Upper lobe of left lung (tissue), 4 donors: ENCODE results near the gene DCP1B.

ENCODE experiments used
- POLR2A ChIP-seq, 4 donors: fragments of 450-650 bp; IDR thresholded peaks; one replicate each; pipeline ENCODE4 v1.5.1; 2016 to 2017; ENCODE audit warnings: antibody characterized with exemption in 4 of 4, mild to moderate bottlenecking in 2 of 4
- POLR2AphosphoS5 ChIP-seq, 2 donors: sonication (generic); formaldehyde crosslinking; IDR thresholded peaks; one replicate each; pipeline ENCODE4 v1.5.1; 2017; ENCODE audit warnings: antibody characterized with exemption in 2 of 2
- TF ChIP-seq, protein P1 (sequence below), 6 experiments: fragments of 450-650 bp in 4 of 6; fragments of 200-600 bp in 2 of 6; sonication (generic) in 2 of 6; IDR thresholded peaks; one replicate each; pipeline ENCODE4 v1.5.1; 2016 to 2019; ENCODE audit warnings: antibody characterized with exemption in 6 of 6

DNA sequence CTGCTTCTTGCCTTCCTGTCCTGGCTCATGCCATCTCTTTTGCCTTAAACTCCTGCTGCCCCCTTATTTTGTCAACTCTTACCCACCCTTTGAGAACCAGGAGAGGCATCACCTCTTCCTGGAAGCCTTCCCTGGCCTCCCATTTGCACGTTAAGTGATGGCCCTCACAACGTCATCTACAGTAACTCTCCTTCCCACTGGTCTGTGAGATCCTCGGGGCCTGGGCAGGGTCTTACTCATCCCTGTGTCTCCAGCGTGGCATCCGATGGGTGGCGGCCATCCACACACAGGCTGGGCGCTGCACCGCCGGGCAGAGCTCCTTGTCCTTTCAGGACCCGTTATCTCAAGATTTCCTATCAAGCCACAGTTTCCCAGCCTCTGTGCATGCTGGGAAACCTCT, 69.0 kb downstream of the DCP1B start:
- TF ChIP-seq, protein P1, sequence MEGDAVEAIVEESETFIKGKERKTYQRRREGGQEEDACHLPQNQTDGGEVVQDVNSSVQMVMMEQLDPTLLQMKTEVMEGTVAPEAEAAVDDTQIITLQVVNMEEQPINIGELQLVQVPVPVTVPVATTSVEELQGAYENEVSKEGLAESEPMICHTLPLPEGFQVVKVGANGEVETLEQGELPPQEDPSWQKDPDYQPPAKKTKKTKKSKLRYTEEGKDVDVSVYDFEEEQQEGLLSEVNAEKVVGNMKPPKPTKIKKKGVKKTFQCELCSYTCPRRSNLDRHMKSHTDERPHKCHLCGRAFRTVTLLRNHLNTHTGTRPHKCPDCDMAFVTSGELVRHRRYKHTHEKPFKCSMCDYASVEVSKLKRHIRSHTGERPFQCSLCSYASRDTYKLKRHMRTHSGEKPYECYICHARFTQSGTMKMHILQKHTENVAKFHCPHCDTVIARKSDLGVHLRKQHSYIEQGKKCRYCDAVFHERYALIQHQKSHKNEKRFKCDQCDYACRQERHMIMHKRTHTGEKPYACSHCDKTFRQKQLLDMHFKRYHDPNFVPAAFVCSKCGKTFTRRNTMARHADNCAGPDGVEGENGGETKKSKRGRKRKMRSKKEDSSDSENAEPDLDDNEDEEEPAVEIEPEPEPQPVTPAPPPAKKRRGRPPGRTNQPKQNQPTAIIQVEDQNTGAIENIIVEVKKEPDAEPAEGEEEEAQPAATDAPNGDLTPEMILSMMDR (IDR thresholded peaks at IDR 0.05) = no peak
- TF ChIP-seq POLR2AphosphoS5 (IDR thresholded peaks at IDR 0.05) = no peak
- TF ChIP-seq POLR2A (IDR thresholded peaks at IDR 0.05) = no peak
